Measurements from ENCODE around the gene PPM1B.
A peak's percentile ranks its signal among the peaks of the same experiment; 100 is the strongest.

Gene PPM1B

DNA sequence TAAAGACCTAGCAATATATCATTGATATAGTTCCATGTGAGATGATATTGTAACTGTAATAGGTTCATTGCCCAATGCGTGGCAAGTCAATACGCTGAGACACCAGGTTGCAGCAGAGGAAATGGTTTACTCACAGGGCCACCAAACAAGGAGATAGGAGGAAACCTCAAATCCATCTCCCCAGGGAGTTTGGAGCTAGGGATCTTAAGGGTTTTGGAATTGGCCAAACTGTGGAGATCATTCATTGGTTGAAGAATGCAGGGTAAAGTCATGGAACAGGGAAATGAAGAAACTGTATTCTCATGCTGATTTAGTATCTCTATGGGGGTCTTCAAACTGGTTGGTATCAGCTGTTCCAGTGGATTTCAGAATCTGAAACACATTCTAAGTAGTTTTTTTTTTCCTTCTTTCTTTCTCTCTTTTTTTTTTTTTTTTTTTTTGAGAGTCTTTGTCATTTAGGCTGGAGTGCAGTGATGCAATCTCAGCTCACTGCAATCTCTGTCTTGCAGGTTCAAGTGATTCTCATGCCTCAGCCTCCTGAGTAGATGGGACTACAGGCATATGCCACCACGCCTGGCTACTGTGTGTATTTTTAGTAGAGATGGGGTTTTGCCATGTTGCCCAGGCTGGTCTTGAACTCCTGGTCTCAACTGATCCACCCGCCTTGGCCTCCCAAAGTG is 30.7 kb upstream of the PPM1B start:
- H3K36me3 Mint-ChIP-seq = peaks cover 5% of the 10 kb centered on the region
- H3K4me3 Mint-ChIP-seq = no peak overlapping the region
- peaks cover 5% of the 10 kb centered on the region for H3K9me3 Mint-ChIP-seq
- H3K27me3 Mint-ChIP-seq = peaks cover 13% of the 10 kb centered on the region
- H3K4me1 Mint-ChIP-seq = no peaks in the 10 kb centered on the region
- DNase-seq (ENCODE audit: low spot score in 2 of 2) = no peak
- ATAC-seq (ENCODE audit: low read depth) = no peak
- H3K27ac Mint-ChIP-seq = no peak overlapping the region

DNA sequence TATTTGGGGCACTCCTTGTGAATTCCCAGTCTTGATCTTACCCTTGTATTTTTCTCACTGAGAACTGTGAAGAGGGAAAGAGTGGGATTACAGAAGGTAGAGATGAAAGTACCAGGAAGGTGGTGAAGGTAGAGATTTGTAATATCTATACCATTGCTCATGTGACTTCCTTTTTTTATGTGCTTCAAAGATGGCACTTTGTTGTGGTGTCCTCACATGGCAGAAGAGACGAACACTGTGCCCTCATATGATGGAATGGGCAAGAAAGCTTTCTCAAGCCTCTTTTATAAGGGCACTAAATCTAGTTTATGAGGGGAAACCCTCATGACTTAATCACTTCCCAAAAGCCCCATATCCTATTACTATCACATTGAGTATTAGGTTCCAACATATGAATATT is 28.9 kb upstream of the PPM1B start:
- Mint-ChIP-seq H3K27ac (no peak overlapping the region), H3K4me1 (no peaks in the 10 kb centered on the region), H3K4me3 (no peak overlapping the region), H3K27me3 (peaks cover 9% of the 10 kb centered on the region), H3K9me3 (no peaks in the 10 kb centered on the region), H3K36me3 (no peaks in the 10 kb centered on the region)
- ATAC-seq (ENCODE audit: low read depth) = no peak
- no peak for DNase-seq (ENCODE audit: low spot score in 2 of 2)

DNA sequence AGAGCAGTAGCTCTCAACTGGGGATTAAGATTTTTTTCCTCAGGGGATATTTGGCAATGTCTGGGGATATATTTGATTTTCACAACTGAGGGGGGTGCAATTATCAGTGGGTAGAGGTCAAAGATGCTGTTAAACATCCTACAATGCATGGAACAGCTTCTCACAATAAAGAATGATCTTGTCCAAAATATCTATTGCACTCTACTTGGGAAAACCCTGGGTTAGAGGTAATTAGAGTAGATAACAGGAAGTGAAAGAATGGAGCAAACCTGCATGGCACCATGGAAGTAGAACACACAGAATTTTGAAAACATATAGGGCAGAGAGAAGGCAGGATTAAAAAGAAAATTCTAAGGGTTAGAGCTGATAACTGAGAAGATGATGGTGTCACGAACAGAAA is 26.4 kb upstream of the PPM1B start:
- no peak overlapping the region for H3K27ac Mint-ChIP-seq
- no peaks in the 10 kb centered on the region for H3K9me3 Mint-ChIP-seq
- H3K4me3 Mint-ChIP-seq = no peak overlapping the region
- DNase-seq (ENCODE audit: low spot score in 2 of 2) (no peak), ATAC-seq (ENCODE audit: low read depth) (no peak)
- H3K36me3 Mint-ChIP-seq = no peaks in the 10 kb centered on the region
- peaks cover 9% of the 10 kb centered on the region for H3K27me3 Mint-ChIP-seq
- H3K4me1 Mint-ChIP-seq = no peaks in the 10 kb centered on the region

DNA sequence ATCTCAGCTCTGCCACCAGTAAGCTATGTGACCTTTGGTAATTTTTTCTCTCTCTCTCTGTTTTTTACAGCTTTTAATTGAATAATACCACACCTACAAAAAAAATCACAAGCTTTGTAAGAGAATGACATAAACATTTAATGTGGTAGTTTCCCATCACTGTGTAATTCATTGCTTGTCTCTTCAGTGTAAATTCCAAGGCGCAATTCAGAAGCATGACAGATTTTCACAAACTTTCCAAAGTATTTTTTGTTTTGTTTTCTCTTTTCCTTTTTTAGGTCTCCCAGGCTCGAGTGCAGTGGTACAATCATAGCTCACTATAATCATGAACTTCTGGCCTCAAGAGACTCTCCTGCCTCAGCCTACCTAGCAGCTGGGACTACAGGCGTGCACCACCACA is 25.0 kb upstream of the PPM1B start:
- no peaks in the 10 kb centered on the region for H3K9me3 Mint-ChIP-seq
- H3K36me3 Mint-ChIP-seq = no peaks in the 10 kb centered on the region
- no peaks in the 10 kb centered on the region for H3K4me1 Mint-ChIP-seq
- H3K4me3 Mint-ChIP-seq = no peak overlapping the region
- DNase-seq (ENCODE audit: low spot score in 2 of 2) (no peak), ATAC-seq (ENCODE audit: low read depth) (no peak)
- peaks cover 9% of the 10 kb centered on the region for H3K27me3 Mint-ChIP-seq
- no peak overlapping the region for H3K27ac Mint-ChIP-seq

DNA sequence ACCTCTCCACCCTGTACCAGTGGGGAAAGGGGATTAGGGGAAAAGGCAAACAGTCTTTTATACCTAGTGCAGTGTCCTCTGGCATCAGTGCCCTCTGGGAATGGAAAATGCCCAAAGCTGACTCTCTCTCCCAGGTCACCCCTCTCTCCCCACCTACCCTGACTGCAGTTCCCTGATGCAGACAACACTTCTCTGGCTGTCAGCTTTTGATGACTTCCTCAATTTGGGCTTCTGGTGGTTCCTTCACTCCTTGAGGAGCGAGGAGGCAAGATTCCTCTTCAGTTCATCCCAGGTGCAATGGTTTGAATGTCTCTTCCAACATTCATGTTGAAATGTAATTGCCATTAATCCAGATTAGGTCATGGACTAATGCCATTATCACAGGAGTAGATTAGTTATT is 19.7 kb upstream of the PPM1B start:
- no peak overlapping the region for H3K4me3 Mint-ChIP-seq
- DNase-seq (ENCODE audit: low spot score in 2 of 2) (no peak), ATAC-seq (ENCODE audit: low read depth) (no peak)
- H3K4me1 Mint-ChIP-seq = no peaks in the 10 kb centered on the region
- H3K27me3 Mint-ChIP-seq = peaks cover 6% of the 10 kb centered on the region
- H3K27ac Mint-ChIP-seq = no peak overlapping the region
- no peaks in the 10 kb centered on the region for H3K9me3 Mint-ChIP-seq
- peaks cover 2% of the 10 kb centered on the region for H3K36me3 Mint-ChIP-seq

DNA sequence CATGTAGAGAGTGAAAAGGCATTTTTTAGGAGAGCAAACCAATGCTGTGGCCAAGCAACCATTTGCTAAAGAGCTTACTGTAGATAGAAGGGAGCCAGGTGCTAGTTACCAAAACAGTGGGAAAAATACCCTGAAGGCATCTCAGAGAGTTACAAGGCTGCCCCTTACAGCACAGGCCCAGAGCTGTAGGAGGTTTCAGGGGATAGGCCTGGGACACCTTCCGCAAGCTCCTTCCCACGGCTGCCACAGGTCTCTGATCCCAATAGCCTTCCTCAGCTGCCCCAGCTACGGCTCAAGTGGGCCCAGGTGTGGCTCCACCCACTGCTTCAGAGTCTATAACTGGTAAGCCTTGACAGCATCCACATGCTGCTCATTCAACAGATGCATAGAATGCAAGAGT is 18.2 kb upstream of the PPM1B start:
- Mint-ChIP-seq H3K4me1 (no peaks in the 10 kb centered on the region), H3K4me3 (no peak overlapping the region), H3K36me3 (peaks cover 2% of the 10 kb centered on the region), H3K9me3 (no peaks in the 10 kb centered on the region), H3K27me3 (peaks cover 6% of the 10 kb centered on the region), H3K27ac (no peak overlapping the region)
- ATAC-seq (ENCODE audit: low read depth) (no peak), DNase-seq (ENCODE audit: low spot score in 2 of 2) (no peak)

DNA sequence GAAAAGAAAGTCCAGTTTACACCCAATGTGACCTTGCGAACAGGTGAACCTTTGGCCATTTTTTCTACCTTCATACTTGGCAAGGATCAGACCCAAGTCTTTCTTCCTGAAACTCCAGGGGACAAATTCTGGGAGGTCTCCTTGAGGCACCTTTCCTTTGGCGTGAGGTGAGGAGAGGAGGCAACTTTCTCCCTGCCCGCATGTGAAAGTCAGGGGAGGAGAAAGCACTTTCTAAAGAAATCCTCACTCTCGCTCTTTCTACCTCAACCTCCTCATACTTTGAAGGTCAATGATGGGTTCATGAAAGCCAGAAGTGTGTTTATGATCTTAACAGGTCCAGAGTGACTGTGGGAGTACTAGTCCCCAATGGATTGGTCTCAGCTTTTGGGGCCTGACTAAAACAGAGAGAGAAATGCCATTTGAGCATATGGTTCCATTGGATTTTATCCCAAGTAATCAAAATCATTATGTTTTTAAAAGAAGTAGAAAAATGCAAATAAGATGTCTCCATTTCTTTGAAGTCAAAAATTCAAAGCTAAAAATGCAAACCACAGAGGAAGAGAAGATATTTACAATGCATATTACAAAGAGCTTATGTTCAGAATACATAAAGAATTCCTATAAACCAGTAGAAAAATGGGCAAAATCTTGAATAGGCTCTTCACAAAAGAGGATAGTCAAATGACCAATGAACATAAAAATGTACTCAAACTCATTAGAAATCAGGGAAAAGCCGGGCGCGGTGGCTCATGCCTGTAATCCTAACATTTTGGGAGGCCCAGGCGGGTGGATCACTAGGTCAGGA is 15.6 kb upstream of the PPM1B start:
- Mint-ChIP-seq H3K27me3 (peaks cover 6% of the 10 kb centered on the region), H3K4me3 (no peak overlapping the region), H3K4me1 (no peaks in the 10 kb centered on the region), H3K36me3 (peaks cover 2% of the 10 kb centered on the region), H3K9me3 (no peaks in the 10 kb centered on the region), H3K27ac (no peak overlapping the region)
- ATAC-seq (ENCODE audit: low read depth) = no peak
- no peak for DNase-seq (ENCODE audit: low spot score in 2 of 2)

DNA sequence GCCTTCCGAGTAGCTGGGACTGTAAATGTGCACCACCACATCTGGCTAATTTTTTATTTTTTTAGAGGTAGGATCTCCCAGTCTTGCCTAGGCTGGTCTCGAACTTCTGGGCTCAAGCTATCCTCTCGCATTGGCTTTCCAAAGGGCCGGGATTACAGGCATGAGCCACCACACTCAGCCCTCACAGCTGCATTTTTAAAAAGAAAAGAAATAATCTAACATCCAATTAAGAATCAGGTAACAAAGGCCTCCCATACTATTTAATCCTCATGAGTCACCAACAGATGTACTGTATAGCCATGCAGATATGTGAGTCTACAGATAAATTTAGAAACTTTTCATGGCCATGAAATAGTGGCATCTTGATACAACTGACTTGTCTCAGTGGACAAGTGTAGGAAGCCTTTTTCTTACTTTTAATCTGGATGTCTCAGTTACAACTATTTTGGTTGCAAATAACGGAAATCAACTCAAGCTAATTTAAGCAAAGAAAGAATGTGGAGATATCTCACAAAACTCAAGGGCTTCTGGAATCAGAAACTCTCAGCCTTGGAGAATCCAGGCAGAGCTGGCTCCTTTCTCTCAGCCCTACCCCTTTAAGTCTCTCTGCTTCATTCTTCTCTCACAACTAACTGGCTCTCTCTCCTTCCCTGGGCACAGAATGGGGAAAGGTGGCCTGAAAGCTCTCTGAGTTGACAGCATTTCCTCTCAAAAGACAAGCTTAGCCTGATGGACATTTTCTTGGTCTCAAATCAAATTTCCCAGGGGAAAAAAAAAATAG is 12.8 kb upstream of the PPM1B start:
- no peak overlapping the region for H3K4me3 Mint-ChIP-seq
- DNase-seq (ENCODE audit: low spot score in 2 of 2) (no peak), ATAC-seq (ENCODE audit: low read depth) (no peak)
- H3K4me1 Mint-ChIP-seq = no peaks in the 10 kb centered on the region
- H3K27me3 Mint-ChIP-seq = no peaks in the 10 kb centered on the region
- no peaks in the 10 kb centered on the region for H3K36me3 Mint-ChIP-seq
- no peaks in the 10 kb centered on the region for H3K9me3 Mint-ChIP-seq
- H3K27ac Mint-ChIP-seq = no peak overlapping the region

DNA sequence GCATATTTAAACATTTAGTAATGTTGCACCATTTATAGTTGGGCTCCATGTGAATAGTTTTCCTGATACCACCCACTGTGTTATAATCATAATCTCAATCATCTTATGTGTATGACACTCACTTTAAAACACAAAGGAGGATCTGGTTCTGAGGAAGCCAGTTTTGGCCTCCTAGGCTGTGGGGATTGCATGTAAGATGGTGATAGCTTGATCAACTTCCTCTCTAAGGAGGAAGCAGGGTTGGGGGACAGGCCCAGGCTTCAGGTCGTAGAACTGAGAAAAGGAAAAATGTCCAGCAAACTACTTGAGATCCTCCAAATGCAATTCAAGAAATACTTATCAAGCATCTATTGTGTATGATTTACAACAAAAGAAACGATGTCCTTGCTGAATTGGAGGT is 4.9 kb upstream of the PPM1B start:
- DNase-seq (ENCODE audit: low spot score in 2 of 2) = no peak
- H3K4me1 Mint-ChIP-seq = peaks cover 4% of the 10 kb centered on the region

DNA sequence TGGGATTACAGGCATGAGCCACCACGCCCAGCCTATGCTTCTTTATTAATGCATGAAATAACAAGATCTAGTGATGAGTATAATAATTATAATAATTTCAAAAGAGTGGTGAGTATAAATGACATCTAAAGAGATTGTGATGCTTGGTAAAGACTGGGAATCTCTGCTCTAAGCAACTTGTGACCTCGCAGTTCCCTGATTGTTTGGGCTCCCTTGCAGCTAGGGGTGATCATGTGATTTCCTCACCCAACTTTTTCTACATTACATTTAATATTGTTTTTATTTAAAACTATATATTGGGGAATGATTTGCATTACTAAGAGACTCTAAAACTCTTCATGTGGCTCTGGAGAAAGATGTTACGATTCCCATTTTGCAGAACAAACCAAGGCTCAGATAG is 4.1 kb upstream of the PPM1B start:
- peaks cover 1% of the 10 kb centered on the region for H3K36me3 Mint-ChIP-seq
- no peak overlapping the region for H3K4me3 Mint-ChIP-seq

More for the DNA sequence above, 4.9 kb upstream of the PPM1B start:
- Mint-ChIP-seq H3K36me3 (peaks cover under 1% of the 10 kb centered on the region), H3K27ac (no peak overlapping the region), H3K27me3 (peaks cover 2% of the 10 kb centered on the region), H3K4me3 (no peak overlapping the region), H3K9me3 (no peaks in the 10 kb centered on the region)
- ATAC-seq (ENCODE audit: low read depth) = no peak

DNA sequence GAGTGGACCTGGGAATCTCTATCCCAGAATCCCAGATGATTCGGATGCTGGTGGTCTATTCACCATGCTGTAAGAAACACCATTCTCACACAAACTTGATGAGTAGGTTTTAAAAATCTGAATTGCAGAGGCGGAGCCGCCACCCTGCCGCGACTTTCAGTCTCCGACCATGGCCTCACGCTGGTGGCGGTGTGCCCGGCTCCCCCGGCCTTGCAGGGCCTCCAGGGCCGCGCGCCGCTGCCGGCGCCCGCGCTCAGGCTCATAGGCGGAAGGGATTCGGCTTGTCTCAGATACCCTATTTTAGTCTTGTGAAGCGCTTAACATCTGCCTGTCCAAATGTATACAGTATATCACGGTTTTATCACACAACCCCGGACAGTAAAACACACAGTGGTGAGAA is 2.6 kb upstream of the PPM1B start:
- H3K27me3 Mint-ChIP-seq = peaks cover 2% of the 10 kb centered on the region
- peaks cover 11% of the 10 kb centered on the region for H3K4me1 Mint-ChIP-seq
- H3K36me3 Mint-ChIP-seq = peaks cover 1% of the 10 kb centered on the region
- no peak overlapping the region for H3K4me3 Mint-ChIP-seq
- DNase-seq (ENCODE audit: low spot score in 2 of 2) = no peak
- H3K27ac Mint-ChIP-seq = no peak overlapping the region
- ATAC-seq (ENCODE audit: low read depth) = no peak
- H3K9me3 Mint-ChIP-seq = no peaks in the 10 kb centered on the region

More for the DNA sequence above, 4.1 kb upstream of the PPM1B start:
- H3K4me1 Mint-ChIP-seq = peaks cover 4% of the 10 kb centered on the region
- H3K9me3 Mint-ChIP-seq = no peaks in the 10 kb centered on the region
- DNase-seq (ENCODE audit: low spot score in 2 of 2) (no peak), ATAC-seq (ENCODE audit: low read depth) (no peak)
- no peak overlapping the region for H3K27ac Mint-ChIP-seq
- peaks cover 2% of the 10 kb centered on the region for H3K27me3 Mint-ChIP-seq

DNA sequence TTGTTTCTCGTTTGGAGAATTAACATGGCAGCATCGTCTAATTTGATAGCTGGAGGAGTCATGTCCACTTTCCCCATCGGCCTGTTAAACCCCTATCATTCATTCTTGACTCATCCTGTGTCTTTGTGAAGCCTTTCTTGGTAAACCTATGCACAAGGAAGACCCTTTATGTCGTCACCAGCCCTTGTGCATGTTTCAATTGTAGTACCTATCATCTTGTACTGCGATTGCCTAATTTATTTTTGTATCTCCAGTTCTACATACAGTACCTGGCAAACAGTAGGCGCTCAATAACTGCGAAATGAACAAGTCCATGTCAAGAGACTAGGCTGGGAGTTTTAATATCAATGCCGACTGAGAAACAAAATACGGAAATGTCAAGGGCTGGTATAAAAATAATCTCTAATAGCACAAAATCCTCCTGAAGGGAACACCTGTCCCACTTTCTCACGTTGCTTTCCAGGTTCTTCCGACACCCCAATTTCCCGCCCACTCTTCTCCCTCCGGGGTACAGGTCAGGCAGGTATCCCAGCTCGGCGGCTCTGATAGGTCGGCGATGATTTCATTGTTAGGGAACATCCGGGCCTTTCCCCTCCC is 1.3 kb upstream of the PPM1B start:
- H3K36me3 Mint-ChIP-seq = peaks cover 1% of the 10 kb centered on the region
- H3K4me3 Mint-ChIP-seq = peak overlapping the region; percentile 96
- no peak for DNase-seq (ENCODE audit: low spot score in 2 of 2)
- no peaks in the 10 kb centered on the region for H3K9me3 Mint-ChIP-seq
- peaks cover 14% of the 10 kb centered on the region for H3K4me1 Mint-ChIP-seq
- no peaks in the 10 kb centered on the region for H3K27me3 Mint-ChIP-seq
- ATAC-seq (ENCODE audit: low read depth) = peak; percentile 9
- H3K27ac Mint-ChIP-seq = peak overlapping the region; percentile 98

DNA sequence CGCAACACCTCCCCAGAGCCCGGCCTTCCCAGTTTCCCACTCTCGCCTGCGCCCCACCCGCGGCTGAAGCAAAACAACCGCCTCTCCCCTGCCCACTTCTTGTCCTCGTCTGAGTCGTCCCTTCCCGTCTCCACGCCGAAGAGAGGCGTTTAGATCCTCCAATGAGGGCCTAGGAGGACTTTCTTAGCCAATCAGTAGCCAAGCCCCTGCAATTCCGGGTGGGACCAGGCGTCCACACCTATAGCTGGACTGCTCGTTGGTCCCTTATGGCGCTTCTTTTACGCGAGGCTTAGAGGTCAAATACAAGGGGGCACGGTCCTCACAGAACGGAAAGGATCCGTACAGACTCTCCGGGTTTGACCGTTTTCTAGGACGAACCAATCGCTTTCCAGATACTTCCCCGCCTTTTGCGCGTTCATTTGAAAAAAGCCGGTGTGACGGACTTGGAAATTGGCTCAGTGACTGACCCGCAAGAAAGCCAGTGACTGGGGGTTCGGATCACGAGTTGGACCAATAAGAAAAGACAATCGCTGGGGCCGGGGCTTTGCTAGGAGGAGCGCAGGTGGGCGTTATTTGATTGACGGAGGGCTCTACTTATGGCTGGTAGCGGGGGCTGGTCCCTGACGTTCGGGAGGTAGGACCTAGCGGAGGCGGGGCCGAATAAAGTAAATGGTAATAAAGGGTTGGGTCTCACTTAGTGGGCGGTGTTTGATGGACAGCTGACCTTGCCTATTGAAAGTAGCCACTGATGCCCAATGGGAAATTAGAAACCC is 581 bp upstream of the PPM1B start:
- Mint-ChIP-seq H3K4me3 (peak overlapping the region; percentile 96), H3K27ac (peak overlapping the region; percentile 98), H3K9me3 (no peaks in the 10 kb centered on the region), H3K36me3 (peaks cover 1% of the 10 kb centered on the region), H3K27me3 (no peaks in the 10 kb centered on the region), H3K4me1 (peaks cover 17% of the 10 kb centered on the region)
- DNase-seq (ENCODE audit: low spot score in 2 of 2) (peak; percentile 84 to 95), ATAC-seq (ENCODE audit: low read depth) (peak; percentile 76)

Data from memory B cell (primary cell).